ENCODE results near the gene JOSD1.

- TF ChIP-seq POLR2A (IDR thresholded peaks at IDR 0.05), result no peak
- no peak for TF ChIP-seq CTCF (IDR thresholded peaks at IDR 0.05)
- no peak for TF ChIP-seq POLR2AphosphoS5 (IDR thresholded peaks at IDR 0.05)
Observed at GRCh38 chr22:38655519-38656255, 45.1 kb downstream of the JOSD1 start.

All from breast epithelium (tissue), 3 donors.